GM23338 (cell line): Measurements from ENCODE around the gene ROCK2. TPM values are rescaled to one million over a fixed set of nuclear protein-coding genes. Genes with fewer than 3 reads are reported as not detected.

Source experiments
- ATAC-seq: fragments of 200-7000 bp; cut with Tn5 transposase; 3 replicates; pipeline ENCODE4 v1.9.1; 2020
- DNase-seq: peaks from one replicate; pipeline ENCODE4 v3.0.0-alpha.2; 2015; ENCODE audit warnings: low spot score
- H2AFZ ChIP-seq: fragments of 200-600 bp; sonication (generic); 2 replicates; pipeline ENCODE4 v1.8.0; 2016; ENCODE audit warnings: antibody characterized with exemption, mild to moderate bottlenecking, moderate library complexity
- H3F3A ChIP-seq: fragments of 200-600 bp; sonication (generic); replicated peaks from 2 replicates; pipeline ENCODE4 v1.8.0; 2017; ENCODE audit warnings: antibody characterized with exemption, mixed run types, low read depth
- H3K27ac ChIP-seq: fragments of 200-600 bp; sonication (generic); 2 replicates; pipeline ENCODE4 v1.6.1; 2016; ENCODE audit warnings: low read depth
- H3K27me3 ChIP-seq: fragments of 200-600 bp; sonication (generic); 2 replicates; pipeline ENCODE4 v1.8.0; 2016; ENCODE audit warnings: mild to moderate bottlenecking, mixed run types, moderate library complexity; ENCODE audit not compliant: insufficient read depth
- H3K36me3 ChIP-seq: fragments of 200-600 bp; sonication (generic); 2 replicates; pipeline ENCODE4 v1.8.0; 2016; ENCODE audit warnings: mild to moderate bottlenecking; ENCODE audit not compliant: insufficient read depth
- H3K4me1 ChIP-seq: fragments of 200-600 bp; sonication (generic); 2 replicates; pipeline ENCODE4 v1.8.0; 2016; ENCODE audit warnings: mild to moderate bottlenecking, moderate library complexity; ENCODE audit not compliant: insufficient read depth
- H3K4me2 ChIP-seq: fragments of 200-600 bp; sonication (generic); 2 replicates; pipeline ENCODE4 v1.7.1; 2017; ENCODE audit warnings: mixed run types
- H3K4me3 ChIP-seq: fragments of 200-600 bp; sonication (generic); 2 replicates; pipeline ENCODE4 v1.6.1; 2016; ENCODE audit warnings: mixed run types
- H3K79me2 ChIP-seq: fragments of 200-600 bp; sonication (generic); replicated peaks from 2 replicates; pipeline ENCODE4 v1.8.0; 2017; ENCODE audit warnings: mild to moderate bottlenecking; ENCODE audit not compliant: insufficient read depth
- H3K9me2 ChIP-seq: fragments of 200-600 bp; sonication (generic); 2 replicates; pipeline ENCODE4 v1.8.0; 2017; ENCODE audit not compliant: insufficient read depth
- H4K20me1 ChIP-seq: fragments of 200-600 bp; sonication (generic); replicated peaks from 2 replicates; pipeline ENCODE4 v1.8.0; 2017; ENCODE audit warnings: mild to moderate bottlenecking; ENCODE audit not compliant: insufficient read depth
- H3K27ac Mint-ChIP-seq: 2 replicates; pipeline ENCODE4 v1.8.0; 2020; ENCODE audit warnings: inconsistent platforms, mild to moderate bottlenecking, moderate library complexity, mixed read lengths
- H3K27me3 Mint-ChIP-seq: 3 replicates; pipeline ENCODE4 v1.8.0; 2022; ENCODE audit warnings: low read depth, mild to moderate bottlenecking, moderate library complexity, mixed read lengths, inconsistent platforms; ENCODE audit not compliant: insufficient read depth, poor library complexity
- H3K36me3 Mint-ChIP-seq: 3 replicates; pipeline ENCODE4 v1.8.0; 2021; ENCODE audit warnings: low read depth, mild to moderate bottlenecking, inconsistent platforms, moderate library complexity, mixed read lengths
- H3K4me1 Mint-ChIP-seq: 3 replicates; pipeline ENCODE4 v1.8.0; 2020; ENCODE audit warnings: mild to moderate bottlenecking, inconsistent platforms, mixed read lengths
- H3K4me3 Mint-ChIP-seq: 3 replicates; pipeline ENCODE4 v1.8.0; 2021; ENCODE audit warnings: moderate library complexity, mild to moderate bottlenecking, inconsistent platforms, mixed read lengths
- H3K9me3 Mint-ChIP-seq: 3 replicates; pipeline ENCODE4 v1.8.0; 2020; ENCODE audit warnings: moderate library complexity, mild to moderate bottlenecking, inconsistent platforms, mixed read lengths
- CREB1 ChIP-seq: fragments of 250-450 bp; sonication (Bioruptor Pico); IDR thresholded peaks from 2 replicates; pipeline ENCODE4 v1.5.0; 2020; ENCODE audit warnings: low read depth, mild to moderate bottlenecking, moderate library complexity
- ETS1 ChIP-seq: IDR thresholded peaks from 2 replicates; pipeline ENCODE4 v1.6.1; 2016; ENCODE audit warnings: antibody characterized with exemption
- EZH2 ChIP-seq: fragments of 200-600 bp; sonication (generic); IDR thresholded peaks from one replicate; pipeline ENCODE4 v1.8.0; 2017; ENCODE audit warnings: antibody characterized with exemption, mild to moderate bottlenecking, low read depth; ENCODE audit not compliant: unreplicated experiment
- JUNB ChIP-seq: IDR thresholded peaks from one replicate; pipeline ENCODE4 v1.6.1; 2016; ENCODE audit warnings: antibody characterized with exemption; ENCODE audit not compliant: unreplicated experiment
- NANOG ChIP-seq: IDR thresholded peaks from 2 replicates; pipeline ENCODE4 v1.6.1; 2016; ENCODE audit warnings: antibody characterized with exemption, borderline replicate concordance
- POLR2AphosphoS5 ChIP-seq: IDR thresholded peaks from 2 replicates; pipeline ENCODE4 v1.6.1; 2016; ENCODE audit warnings: antibody characterized with exemption, low read depth
- REST ChIP-seq: IDR thresholded peaks from one replicate; pipeline ENCODE4 v1.6.1; 2018; ENCODE audit warnings: antibody characterized with exemption; ENCODE audit not compliant: unreplicated experiment
- STAT1 ChIP-seq: IDR thresholded peaks from one replicate; pipeline ENCODE4 v1.6.1; 2016; ENCODE audit warnings: antibody characterized with exemption; ENCODE audit not compliant: unreplicated experiment
- ZNF114 ChIP-seq: fragments of 250-450 bp; sonication (Bioruptor Pico); IDR thresholded peaks from 2 replicates; pipeline ENCODE4 v1.5.0; 2020; ENCODE audit warnings: mild to moderate bottlenecking, moderate library complexity
- ZNF331 ChIP-seq: fragments of 250-450 bp; sonication (Bioruptor Pico); IDR thresholded peaks from 2 replicates; pipeline ENCODE4 v1.5.0; 2020; ENCODE audit warnings: low read depth, mild to moderate bottlenecking, moderate library complexity
- polyA plus RNA-seq: library from polyadenylated mRNA; unstranded; fragments of >200 nt; fragmentation: Nextera tagmentation; extraction: Ambion mirVana; gene quantifications from 2 replicates; pipeline ENCODE4 v1.2.1, GENCODE V29; 2016
- total RNA-seq: library from RNA; depleted of rRNA; stranded (reverse); fragments of >200 nt; shearing (Covaris generic); gene quantifications from 2 replicates; pipeline ENCODE4 v1.2.3, GENCODE V29; 2014
- TF ChIP-seq, protein P1 (sequence below), 2 experiments: fragments of 200-600 bp in 1 of 2; sonication (generic) in 1 of 2; conservative IDR thresholded peaks; 2 replicates each; pipeline versions ENCODE4 v1.5.1 to v1.6.1; 2016 to 2017; ENCODE audit warnings: antibody characterized with exemption in 2 of 2, low read depth in 2 of 2, mild to moderate bottlenecking in 2 of 2, moderate library complexity in 1 of 2

ROCK2 gene
- total and polyA plus RNA-seq, 2 experiments from 2014 or later = 16.4 to 28.0 TPM

DNA sequence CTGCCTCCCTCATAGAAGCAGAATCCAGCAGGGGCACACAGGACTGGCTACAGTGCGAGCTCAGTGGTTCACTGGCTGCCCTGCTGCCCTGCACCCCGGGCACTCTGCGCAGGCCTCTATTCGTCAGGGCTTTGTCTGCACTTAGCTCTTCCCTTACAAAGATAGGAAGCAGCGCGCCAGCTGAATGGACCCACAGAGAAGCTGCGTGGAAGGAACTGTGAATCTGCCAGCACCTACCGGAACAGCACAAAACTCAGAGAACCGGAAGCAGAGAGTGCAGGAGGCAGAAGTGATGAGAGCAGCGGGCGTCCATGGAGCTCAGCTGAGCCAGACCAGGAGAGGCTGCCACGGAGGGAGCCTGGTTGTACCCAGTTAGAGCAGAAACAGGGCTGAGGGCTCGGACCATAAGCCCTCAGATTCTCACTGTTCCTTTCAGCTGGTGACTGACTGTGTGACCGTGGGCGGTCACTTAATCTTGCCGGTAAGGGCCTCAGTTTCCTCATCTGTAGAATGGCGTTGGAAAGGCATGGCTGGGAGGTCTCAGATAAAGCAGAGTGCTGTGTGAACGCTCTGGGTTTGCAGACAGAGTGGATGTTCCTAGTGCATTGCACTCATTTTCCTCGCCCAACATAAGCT lies 212.3 kb downstream of the ROCK2 start (continued):
- TF ChIP-seq REST (no peak), ZNF114 (no peak), CREB1 (CRISPR knock-in tag) (no peak), STAT1 (no peak), ETS1 (no peak), JUNB (no peak), POLR2AphosphoS5 (no peak), NANOG (no peak), ZNF331 (CRISPR knock-in tag) (no peak)
- TF ChIP-seq, protein P1, sequence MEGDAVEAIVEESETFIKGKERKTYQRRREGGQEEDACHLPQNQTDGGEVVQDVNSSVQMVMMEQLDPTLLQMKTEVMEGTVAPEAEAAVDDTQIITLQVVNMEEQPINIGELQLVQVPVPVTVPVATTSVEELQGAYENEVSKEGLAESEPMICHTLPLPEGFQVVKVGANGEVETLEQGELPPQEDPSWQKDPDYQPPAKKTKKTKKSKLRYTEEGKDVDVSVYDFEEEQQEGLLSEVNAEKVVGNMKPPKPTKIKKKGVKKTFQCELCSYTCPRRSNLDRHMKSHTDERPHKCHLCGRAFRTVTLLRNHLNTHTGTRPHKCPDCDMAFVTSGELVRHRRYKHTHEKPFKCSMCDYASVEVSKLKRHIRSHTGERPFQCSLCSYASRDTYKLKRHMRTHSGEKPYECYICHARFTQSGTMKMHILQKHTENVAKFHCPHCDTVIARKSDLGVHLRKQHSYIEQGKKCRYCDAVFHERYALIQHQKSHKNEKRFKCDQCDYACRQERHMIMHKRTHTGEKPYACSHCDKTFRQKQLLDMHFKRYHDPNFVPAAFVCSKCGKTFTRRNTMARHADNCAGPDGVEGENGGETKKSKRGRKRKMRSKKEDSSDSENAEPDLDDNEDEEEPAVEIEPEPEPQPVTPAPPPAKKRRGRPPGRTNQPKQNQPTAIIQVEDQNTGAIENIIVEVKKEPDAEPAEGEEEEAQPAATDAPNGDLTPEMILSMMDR (conservative IDR thresholded peaks at IDR 0.05; ENCODE audit: low read depth in 2 of 2) = no peak

GRCh38 chr2:11131166-11131920 lies 213.1 kb downstream of the ROCK2 start:
- Mint-ChIP-seq H3K27ac (no peak overlapping the region), H3K9me3 (no peaks in the 10 kb centered on the region), H3K27me3 (peaks cover 14% of the 10 kb centered on the region), H3K4me1 (peaks cover 9% of the 10 kb centered on the region), H3K4me3 (no peak overlapping the region), H3K36me3 (no peaks in the 10 kb centered on the region)
- H2AFZ ChIP-seq = no peak overlapping the region
- H3K27me3 ChIP-seq = no peaks in the 10 kb centered on the region
- H3K9me2 ChIP-seq = no peaks in the 10 kb centered on the region
- H3K36me3 ChIP-seq = no peaks in the 10 kb centered on the region
- H3K79me2 ChIP-seq = no peaks in the 10 kb centered on the region
- H3F3A ChIP-seq = peaks cover 4% of the 10 kb centered on the region; the same call in 1 of the 2 replicates
- ATAC-seq (no peak), DNase-seq (no peak)
- H3K27ac ChIP-seq = no peak overlapping the region
- no peak overlapping the region for H3K4me2 ChIP-seq
- peaks cover 9% of the 10 kb centered on the region for H3K4me1 ChIP-seq
- H4K20me1 ChIP-seq = no peaks in the 10 kb centered on the region
- H3K4me3 ChIP-seq = no peak overlapping the region
- TF ChIP-seq EZH2 (no peak), JUNB (no peak), ZNF331 (CRISPR knock-in tag) (no peak), REST (no peak), ZNF114 (no peak), ETS1 (no peak), CREB1 (CRISPR knock-in tag) (no peak), STAT1 (no peak)
- TF ChIP-seq, protein P1 (conservative IDR thresholded peaks at IDR 0.05; ENCODE audit: low read depth in 2 of 2) = no peak
